Measurements from ENCODE around the gene SIN3A.
A peak's percentile ranks its signal among the peaks of the same experiment; 100 is the strongest.
"Not testable (repeated sequence)": the region's sequence is repeated elsewhere in the genome, so short reads cannot be mapped to it uniquely, and the experiment has no call there.

The SIN3A gene

DNA sequence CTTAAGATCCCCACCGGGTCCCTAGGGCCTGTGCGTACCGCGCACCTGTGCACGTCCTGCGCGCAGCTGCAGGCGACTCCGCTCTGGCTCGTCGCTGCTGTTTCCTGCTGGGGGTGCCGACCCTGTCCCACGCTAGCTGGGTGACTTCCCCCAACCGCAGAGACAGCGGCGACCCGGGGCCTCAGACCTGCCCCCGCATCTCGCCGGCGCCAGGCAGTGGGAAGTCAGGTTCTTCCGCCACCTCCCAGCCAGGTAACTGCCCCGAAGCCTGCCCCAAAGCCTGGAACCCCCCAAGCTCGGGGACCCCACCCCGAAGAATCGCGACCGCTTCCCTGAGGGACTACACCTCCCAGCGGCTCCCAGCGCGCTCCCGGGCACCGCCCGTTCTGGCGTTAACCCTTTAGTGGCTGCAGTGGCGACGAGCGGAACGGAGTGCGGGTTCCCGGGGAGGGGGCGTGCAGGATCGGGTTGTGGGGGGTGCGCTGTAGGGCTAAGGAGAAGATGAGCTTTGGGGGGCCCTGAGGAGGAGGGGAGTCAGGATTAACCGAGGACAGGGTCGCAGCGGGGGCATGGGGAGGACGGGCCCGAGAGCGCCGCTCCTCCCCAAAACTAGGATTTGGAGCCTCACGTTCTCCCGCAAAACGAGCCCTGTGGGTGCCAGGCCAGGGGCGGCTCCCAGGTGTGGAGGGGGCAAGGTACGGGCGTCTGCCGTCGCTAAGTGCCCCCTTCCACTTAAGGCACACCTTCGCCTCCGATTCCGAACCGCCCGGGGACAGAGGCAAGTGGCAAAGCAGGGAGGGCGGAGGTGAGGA lies 104.1 kb downstream of the SIN3A start:
- TF ChIP-seq, protein P1, sequence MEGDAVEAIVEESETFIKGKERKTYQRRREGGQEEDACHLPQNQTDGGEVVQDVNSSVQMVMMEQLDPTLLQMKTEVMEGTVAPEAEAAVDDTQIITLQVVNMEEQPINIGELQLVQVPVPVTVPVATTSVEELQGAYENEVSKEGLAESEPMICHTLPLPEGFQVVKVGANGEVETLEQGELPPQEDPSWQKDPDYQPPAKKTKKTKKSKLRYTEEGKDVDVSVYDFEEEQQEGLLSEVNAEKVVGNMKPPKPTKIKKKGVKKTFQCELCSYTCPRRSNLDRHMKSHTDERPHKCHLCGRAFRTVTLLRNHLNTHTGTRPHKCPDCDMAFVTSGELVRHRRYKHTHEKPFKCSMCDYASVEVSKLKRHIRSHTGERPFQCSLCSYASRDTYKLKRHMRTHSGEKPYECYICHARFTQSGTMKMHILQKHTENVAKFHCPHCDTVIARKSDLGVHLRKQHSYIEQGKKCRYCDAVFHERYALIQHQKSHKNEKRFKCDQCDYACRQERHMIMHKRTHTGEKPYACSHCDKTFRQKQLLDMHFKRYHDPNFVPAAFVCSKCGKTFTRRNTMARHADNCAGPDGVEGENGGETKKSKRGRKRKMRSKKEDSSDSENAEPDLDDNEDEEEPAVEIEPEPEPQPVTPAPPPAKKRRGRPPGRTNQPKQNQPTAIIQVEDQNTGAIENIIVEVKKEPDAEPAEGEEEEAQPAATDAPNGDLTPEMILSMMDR (IDR thresholded peaks at IDR 0.05; ENCODE audit: insufficient read depth, low read depth, low read length, missing control alignments): no peak
- DNase-seq (ENCODE audit: low read depth): peak; percentile 40
- peak overlapping the region; percentile 86 for H3K4me3 ChIP-seq (ENCODE audit: low read length)

DNA sequence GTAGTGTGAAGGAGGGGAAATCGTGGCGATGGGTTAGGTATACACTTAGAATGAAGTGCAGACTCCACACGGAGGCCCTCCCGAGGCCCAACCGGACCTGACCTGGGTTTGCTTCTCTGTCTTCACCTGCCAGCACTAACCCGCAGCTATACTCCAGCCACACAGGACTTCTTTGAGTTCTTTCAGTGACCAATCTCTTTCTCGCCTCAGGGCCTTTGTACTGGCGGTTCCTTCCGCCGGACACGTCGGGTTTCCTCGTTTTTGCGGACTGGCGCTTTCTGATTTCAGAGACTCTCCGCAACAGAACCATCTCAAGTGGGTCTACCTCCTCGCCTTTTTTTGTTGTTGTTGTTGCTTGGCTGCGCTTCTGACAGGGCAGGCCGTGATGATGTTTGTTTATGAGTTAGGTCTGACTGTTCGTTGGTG lies 104.7 kb downstream of the SIN3A start, which contains the start of gene NEIL1:
Gene NEIL1, plus strand, starts transcription at position 244 of the 426 bp plus-strand sequence. CDS start 1,867 bp downstream, outside the sequence.
- TF ChIP-seq, protein P1 (IDR thresholded peaks at IDR 0.05; ENCODE audit: insufficient read depth, low read depth, low read length, missing control alignments): no peak
- H3K4me3 ChIP-seq (ENCODE audit: low read length): peak within 1 kb of the TSS; percentile 86
- DNase-seq (ENCODE audit: low read depth): peak; percentile 49

DNA sequence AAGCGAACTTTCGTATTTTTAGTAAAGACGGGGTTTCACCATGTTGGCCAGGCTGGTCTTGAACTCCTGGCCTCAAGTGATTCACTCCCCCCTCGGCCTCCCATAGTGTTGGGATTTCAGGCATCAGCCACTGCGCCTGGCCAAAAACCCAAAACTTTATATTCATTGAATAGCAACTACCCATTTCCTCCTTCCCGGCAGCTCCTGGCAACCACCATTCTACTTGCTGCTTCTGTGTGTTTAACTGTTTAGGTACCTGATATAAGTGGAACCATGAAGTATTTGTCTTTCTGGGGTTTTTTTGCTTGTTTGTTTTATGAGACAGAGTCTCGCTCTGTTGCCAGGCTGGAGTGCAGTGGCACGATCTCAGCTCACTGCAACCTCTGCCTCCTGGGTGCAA lies 107.5 kb downstream of the SIN3A start:
- H3K4me3 ChIP-seq (ENCODE audit: low read length); DNase-seq (ENCODE audit: low read depth): not testable (repeated sequence)

DNA sequence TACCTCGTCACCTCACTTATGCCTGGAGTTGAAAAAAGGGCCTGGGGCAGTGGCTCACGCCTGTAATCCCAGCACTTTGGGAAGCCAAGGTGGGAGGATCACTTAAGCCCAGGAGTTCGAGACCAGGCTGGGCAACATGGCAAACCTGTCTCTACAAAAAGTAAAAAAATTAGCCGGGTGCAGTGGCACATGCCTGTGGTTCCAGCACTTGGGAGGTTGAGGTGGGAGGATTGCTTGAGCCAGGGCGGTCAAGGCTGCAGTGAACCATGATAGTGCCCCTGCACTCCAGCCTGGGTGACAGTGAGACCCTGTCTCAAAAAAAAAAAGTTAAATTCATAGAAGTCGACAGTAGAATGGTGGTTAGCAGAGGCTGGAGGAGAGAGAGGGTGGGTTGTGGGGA lies 109.3 kb downstream of the SIN3A start:
- no peak overlapping the region for H3K4me3 ChIP-seq (ENCODE audit: low read length)
- TF ChIP-seq, protein P1 (IDR thresholded peaks at IDR 0.05; ENCODE audit: insufficient read depth, low read depth, low read length, missing control alignments): no peak
- no peak for DNase-seq (ENCODE audit: low read depth)

DNA sequence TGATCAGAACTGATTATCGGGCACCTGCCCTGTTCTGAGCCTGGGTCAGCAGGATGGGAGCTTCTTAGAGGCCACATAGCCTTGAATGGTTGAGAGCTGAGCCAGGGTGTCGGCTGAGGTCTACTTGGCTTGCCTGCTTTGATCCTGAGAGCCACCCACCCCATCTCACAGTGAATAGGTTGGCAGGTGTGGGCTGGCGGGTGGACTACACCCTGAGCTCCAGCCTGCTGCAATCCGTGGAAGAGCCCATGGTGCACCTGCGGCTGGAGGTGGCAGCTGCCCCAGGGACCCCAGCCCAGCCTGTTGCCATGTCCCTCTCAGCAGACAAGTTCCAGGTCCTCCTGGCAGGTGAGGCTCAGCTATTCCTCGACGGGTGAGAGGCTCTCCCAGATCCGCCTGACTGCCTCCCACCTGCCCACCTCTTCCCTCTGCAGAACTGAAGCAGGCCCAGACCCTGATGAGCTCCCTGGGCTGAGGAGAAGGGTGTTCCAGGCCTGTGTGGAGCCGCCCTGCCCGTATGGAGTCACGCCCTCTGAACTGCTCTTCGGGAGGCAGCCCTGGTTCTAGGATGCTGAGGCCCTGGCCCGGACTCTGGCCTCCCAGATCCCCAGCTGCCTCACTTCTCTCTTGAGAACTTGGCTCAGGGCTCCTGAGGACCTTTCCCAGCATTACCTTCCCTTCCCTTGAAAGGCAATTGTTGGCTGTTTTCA lies 111.8 kb downstream of the SIN3A start:
- no peak overlapping the region for H3K4me3 ChIP-seq (ENCODE audit: low read length)
- TF ChIP-seq, protein P1 (IDR thresholded peaks at IDR 0.05; ENCODE audit: insufficient read depth, low read depth, low read length, missing control alignments): no peak
- no peak for DNase-seq (ENCODE audit: low read depth)

DNA sequence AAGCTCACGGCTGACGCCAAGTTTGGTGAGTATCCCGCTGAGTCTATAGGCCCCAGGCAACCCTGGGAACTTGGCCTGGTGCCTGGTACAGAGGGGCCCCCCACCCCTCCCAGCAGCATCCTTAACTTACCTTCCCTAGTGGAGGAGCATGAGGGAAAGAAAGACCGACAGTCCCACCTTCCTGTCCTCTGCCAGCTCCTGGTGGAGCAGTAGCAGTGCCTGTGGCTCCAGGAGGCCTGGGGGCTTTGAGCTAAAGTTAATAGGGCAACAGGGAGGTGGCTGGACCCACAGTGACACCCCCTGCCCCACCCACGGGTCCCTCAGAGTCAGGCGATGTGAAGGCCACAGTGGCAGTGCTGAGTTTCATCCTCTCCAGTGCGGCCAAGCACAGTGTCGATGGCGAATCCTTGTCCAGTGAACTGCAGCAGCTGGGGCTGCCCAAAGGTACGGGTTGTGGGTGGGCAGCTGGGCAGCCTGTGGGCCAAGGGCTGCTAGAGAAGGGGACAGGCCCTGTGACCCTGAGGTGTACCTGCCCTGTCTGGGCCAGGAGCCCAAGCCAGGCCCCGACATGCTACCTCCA lies 112.7 kb downstream of the SIN3A start:
- no peak for DNase-seq (ENCODE audit: low read depth)
- TF ChIP-seq, protein P1 (IDR thresholded peaks at IDR 0.05; ENCODE audit: insufficient read depth, low read depth, low read length, missing control alignments): no peak
- no peak overlapping the region for H3K4me3 ChIP-seq (ENCODE audit: low read length)

DNA sequence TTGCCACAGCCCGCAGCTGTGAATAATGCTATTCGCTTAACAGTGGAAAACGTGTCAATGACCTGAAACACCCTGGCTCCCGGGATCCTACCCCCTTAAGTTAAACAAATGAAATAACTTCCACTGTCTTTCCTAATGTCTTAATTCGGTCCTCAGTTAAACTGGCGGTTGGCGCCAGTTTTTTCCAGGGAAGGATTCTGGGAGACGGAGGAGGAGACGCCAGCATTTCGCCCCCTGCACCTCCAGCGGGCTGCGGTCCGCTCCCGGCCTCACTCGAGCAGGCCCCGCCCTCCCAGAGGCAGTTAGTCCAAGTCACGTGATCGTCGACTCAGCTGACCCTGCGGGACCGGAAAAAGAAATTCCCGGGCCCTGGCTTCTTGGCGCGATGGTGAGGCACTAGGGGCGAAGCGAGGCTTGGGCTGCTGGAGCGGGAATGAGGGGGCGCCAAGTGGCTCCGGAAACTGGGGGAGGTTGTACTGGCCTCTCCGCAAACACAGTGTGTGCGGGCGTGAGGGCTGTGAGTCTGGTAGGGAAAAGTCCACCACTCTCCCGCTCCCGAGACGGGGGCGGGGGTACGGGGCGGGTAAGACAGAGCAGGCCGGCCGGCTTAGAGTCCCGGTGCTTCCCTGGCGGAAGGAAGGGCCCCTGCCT lies 115.7 kb downstream of the SIN3A start, which contains the start of gene COMMD4:
Gene COMMD4, plus strand, starts transcription at position 359 of the 651 bp plus-strand sequence. Its CDS starts 27 bp downstream, at position 386.
- TF ChIP-seq, protein P1 (IDR thresholded peaks at IDR 0.05; ENCODE audit: insufficient read depth, low read depth, low read length, missing control alignments): no peak
- H3K4me3 ChIP-seq (ENCODE audit: low read length): peak within 1 kb of the TSS; percentile 82
- peak; percentile 92 for DNase-seq (ENCODE audit: low read depth)
